ENCODE data around the gene TRIM40. TPM values are rescaled to one million over a fixed set of nuclear protein-coding genes. Genes with fewer than 3 reads are reported as not detected.

Gene TRIM40
- polyA plus RNA-seq, 1 donor (not counting 4 experiments of a cell fraction or from before 2014, with no cell fraction given): not detected

DNA sequence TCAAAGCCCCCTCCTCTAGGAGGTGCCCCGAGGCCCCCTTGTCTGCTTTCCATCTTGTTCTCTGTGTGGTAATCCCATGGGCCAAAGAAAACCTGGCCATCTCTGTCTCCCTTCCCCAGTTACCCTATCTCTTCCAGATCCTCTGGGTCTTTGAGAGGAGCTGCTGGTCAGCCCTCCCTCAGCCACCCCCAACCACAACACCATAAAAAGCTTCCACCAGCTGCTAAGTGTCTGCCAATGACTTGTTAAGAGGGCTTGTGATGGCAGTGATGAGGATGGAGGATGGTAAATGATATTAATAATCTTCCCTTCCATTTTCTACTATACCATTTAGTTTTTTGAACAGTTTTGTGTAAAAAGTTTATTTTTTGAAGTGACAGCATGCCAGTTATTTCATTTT lies 60.0 kb downstream of the TRIM40 start:
- Histone ChIP-seq H3K27ac (ENCODE audit: control insufficient read depth, insufficient read depth, low read length) (no peak overlapping the region), H3K36me3 (ENCODE audit: control insufficient read depth in 2 of 2, extremely low read depth in 1 of 2, insufficient read depth in 2 of 2, low read length in 2 of 2) (peaks cover 32 to 34% of the 10 kb centered on the region in 2 experiments)
- no peak for FAIRE-seq

DNA sequence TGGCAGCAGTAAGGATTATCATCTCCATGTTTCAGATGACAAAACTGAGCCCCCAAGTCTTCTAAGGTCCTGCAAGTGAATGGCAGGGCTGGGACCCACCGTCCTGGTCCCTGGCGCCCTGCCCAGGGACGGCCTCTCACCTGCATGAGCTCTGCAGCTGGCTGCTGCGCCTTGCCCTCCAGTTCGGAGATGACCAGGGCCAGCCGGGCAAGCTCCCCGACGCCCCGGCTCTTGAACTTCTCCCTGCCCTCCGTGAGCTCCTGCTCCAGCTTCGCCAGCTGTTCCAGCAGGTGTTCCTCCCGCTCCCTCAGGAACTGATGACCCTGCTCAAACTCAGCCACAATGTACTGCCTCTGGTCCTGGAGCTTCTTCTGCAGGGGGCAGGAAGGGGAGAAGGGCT lies 60.4 kb downstream of the TRIM40 start:
- Histone ChIP-seq H3K36me3 (ENCODE audit: control insufficient read depth in 2 of 2, extremely low read depth in 1 of 2, insufficient read depth in 2 of 2, low read length in 2 of 2) (peaks cover 32 to 34% of the 10 kb centered on the region in 2 experiments), H3K9me1 (ENCODE audit: control insufficient read depth, extremely low read depth, insufficient read depth, low read length) (no peaks in the 10 kb centered on the region), H3K9ac (ENCODE audit: control insufficient read depth, extremely low read depth, insufficient read depth, low read length) (no peak overlapping the region), H3K4me1 (ENCODE audit: control insufficient read depth, extremely low read depth, insufficient read depth, low read length) (peaks cover 11% of the 10 kb centered on the region), H3K4me2 (ENCODE audit: control insufficient read depth, extremely low read depth, insufficient read depth, low read depth, low read length) (no peak overlapping the region), H3K27me3 (ENCODE audit: control insufficient read depth, extremely low read depth, insufficient read depth, low read length) (no peaks in the 10 kb centered on the region), H3K9me3 (ENCODE audit: control insufficient read depth, low read depth, low read length) (no peaks in the 10 kb centered on the region), H2AFZ (ENCODE audit: control insufficient read depth, low read length) (no peak overlapping the region), H4K20me1 (ENCODE audit: control insufficient read depth, extremely low read depth, insufficient read depth, low read length) (no peaks in the 10 kb centered on the region), H3K27ac (ENCODE audit: control insufficient read depth, insufficient read depth, low read length) (no peak overlapping the region), H3K4me3 (ENCODE audit: control insufficient read depth in 2 of 3, extremely low read depth in 1 of 3, insufficient read depth in 2 of 3, low read depth in 1 of 3, low read length in 3 of 3) (no peak overlapping the region), H3K79me2 (ENCODE audit: control insufficient read depth, insufficient read depth, low read length) (peaks cover 8% of the 10 kb centered on the region)
- dilution Hi-C loops (cut with MboI; ENCODE audit: extremely low pct_ligation_motif_present, low sequenced_read_pairs): no loop called here
- FAIRE-seq (no peak), DNase-seq (ENCODE audit: low read depth, low spot score) (no peak)
- no peak for TF ChIP-seq EZH2 (IDR thresholded peaks at IDR 0.05; ENCODE audit: low read length)
- TF ChIP-seq, protein P1, sequence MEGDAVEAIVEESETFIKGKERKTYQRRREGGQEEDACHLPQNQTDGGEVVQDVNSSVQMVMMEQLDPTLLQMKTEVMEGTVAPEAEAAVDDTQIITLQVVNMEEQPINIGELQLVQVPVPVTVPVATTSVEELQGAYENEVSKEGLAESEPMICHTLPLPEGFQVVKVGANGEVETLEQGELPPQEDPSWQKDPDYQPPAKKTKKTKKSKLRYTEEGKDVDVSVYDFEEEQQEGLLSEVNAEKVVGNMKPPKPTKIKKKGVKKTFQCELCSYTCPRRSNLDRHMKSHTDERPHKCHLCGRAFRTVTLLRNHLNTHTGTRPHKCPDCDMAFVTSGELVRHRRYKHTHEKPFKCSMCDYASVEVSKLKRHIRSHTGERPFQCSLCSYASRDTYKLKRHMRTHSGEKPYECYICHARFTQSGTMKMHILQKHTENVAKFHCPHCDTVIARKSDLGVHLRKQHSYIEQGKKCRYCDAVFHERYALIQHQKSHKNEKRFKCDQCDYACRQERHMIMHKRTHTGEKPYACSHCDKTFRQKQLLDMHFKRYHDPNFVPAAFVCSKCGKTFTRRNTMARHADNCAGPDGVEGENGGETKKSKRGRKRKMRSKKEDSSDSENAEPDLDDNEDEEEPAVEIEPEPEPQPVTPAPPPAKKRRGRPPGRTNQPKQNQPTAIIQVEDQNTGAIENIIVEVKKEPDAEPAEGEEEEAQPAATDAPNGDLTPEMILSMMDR (optimal IDR thresholded peaks at IDR 0.05 in 1 of 3, IDR thresholded peaks at IDR 0.05 in 1 of 3, conservative IDR thresholded peaks at IDR 0.05 in 1 of 3; ENCODE audit: extremely low read depth in 1 of 3, insufficient read depth in 2 of 3, low read length in 3 of 3): no peak

More for the DNA sequence above, 60.0 kb downstream of the TRIM40 start:
- Histone ChIP-seq H3K4me3 (ENCODE audit: control insufficient read depth in 2 of 3, extremely low read depth in 1 of 3, insufficient read depth in 2 of 3, low read depth in 1 of 3, low read length in 3 of 3) (no peak overlapping the region), H3K9ac (ENCODE audit: control insufficient read depth, extremely low read depth, insufficient read depth, low read length) (no peak overlapping the region), H4K20me1 (ENCODE audit: control insufficient read depth, extremely low read depth, insufficient read depth, low read length) (no peaks in the 10 kb centered on the region), H3K9me1 (ENCODE audit: control insufficient read depth, extremely low read depth, insufficient read depth, low read length) (no peaks in the 10 kb centered on the region), H3K9me3 (ENCODE audit: control insufficient read depth, low read depth, low read length) (no peaks in the 10 kb centered on the region), H2AFZ (ENCODE audit: control insufficient read depth, low read length) (no peak overlapping the region), H3K27me3 (ENCODE audit: control insufficient read depth, extremely low read depth, insufficient read depth, low read length) (no peaks in the 10 kb centered on the region), H3K79me2 (ENCODE audit: control insufficient read depth, insufficient read depth, low read length) (peaks cover 7% of the 10 kb centered on the region), H3K4me1 (ENCODE audit: control insufficient read depth, extremely low read depth, insufficient read depth, low read length) (peaks cover 8% of the 10 kb centered on the region), H3K4me2 (ENCODE audit: control insufficient read depth, extremely low read depth, insufficient read depth, low read depth, low read length) (no peak overlapping the region)
- DNase-seq (ENCODE audit: low read depth, low spot score): no peak
- TF ChIP-seq, protein P1 (optimal IDR thresholded peaks at IDR 0.05 in 1 of 3, IDR thresholded peaks at IDR 0.05 in 1 of 3, conservative IDR thresholded peaks at IDR 0.05 in 1 of 3; ENCODE audit: extremely low read depth in 1 of 3, insufficient read depth in 2 of 3, low read length in 3 of 3): no peak
- TF ChIP-seq EZH2 (IDR thresholded peaks at IDR 0.05; ENCODE audit: low read length): no peak
- dilution Hi-C loops (cut with MboI; ENCODE audit: extremely low pct_ligation_motif_present, low sequenced_read_pairs): no loop called here

Small RNAs within 50 kb of the gene (small RNA-seq; reads per million reads assigned to genes)
- gene RF00554 (ENCODE audit: insufficient read length in 3 of 3, low read depth in 3 of 3, low replicate concordance in 1 of 3): 0 reads per million in 3 experiments

Other genes starting within 250 kb of the TRIM40 start
- 401 to 820 TPM (median 420 TPM) in 3 replicates for gene HLA-A, start 193.6 kb upstream of the TRIM40 start, polyA plus RNA-seq
- 27.9 to 28.8 TPM (median 28.7 TPM) in 3 replicates for gene POLR1H, start 74.9 kb upstream of the TRIM40 start, polyA plus RNA-seq
- 51.5 to 58.0 TPM (median 54.9 TPM) in 3 replicates for gene PPP1R11, start 68.9 kb upstream of the TRIM40 start, polyA plus RNA-seq
- 2.8 to 4.4 TPM (median 4.2 TPM) in 3 replicates for gene RNF39, start 60.4 kb upstream of the TRIM40 start, polyA plus RNA-seq
- 0.06 TPM in 1 of 3 replicates, not detected in the others for gene TRIM31, start 23.1 kb upstream of the TRIM40 start, polyA plus RNA-seq
- not detected in 3 replicates for gene TRIM10, start 25.1 kb downstream of the TRIM40 start, polyA plus RNA-seq
- not detected in 3 replicates for gene TRIM15, start 27.4 kb downstream of the TRIM40 start, polyA plus RNA-seq
- 34.3 to 37.1 TPM (median 34.7 TPM) in 3 replicates for gene TRIM26, start 77.3 kb downstream of the TRIM40 start, polyA plus RNA-seq
- gene TRIM39, start 190.8 kb downstream of the TRIM40 start, polyA plus RNA-seq: 6.4 to 7.9 TPM (median 7.4 TPM) in 3 replicates
- 25.7 to 40.5 TPM (median 26.8 TPM) in 3 replicates for gene RPP21, start 209.0 kb downstream of the TRIM40 start, polyA plus RNA-seq

Measured in keratinocyte (primary cell).